AG04449 (cell line): ENCODE measurements around the gene TNFRSF11A.

Experiments
- CTCF ChIA-PET: fragments of 350-600 bp; formaldehyde crosslinking; extraction: SDS; loops from one replicate; lab custom pipeline; 2021; ENCODE audit warnings: antibody characterized with exemption; lab: Yijun Ruan, JAX
- POLR2A ChIA-PET: fragments of 400-600, 350-600 bp; formaldehyde crosslinking; extraction: SDS; loops from one replicate; lab custom pipeline; 2020; ENCODE audit warnings: antibody characterized with exemption, inconsistent platforms; lab: Yijun Ruan, JAX
- DNase-seq: peaks from one replicate; pipeline ENCODE4 v3.0.0-alpha.2; 2010; ENCODE audit warnings: low read depth, low spot score
- H3K4me3 ChIP-seq: 2 replicates; pipeline ENCODE4 v1.5.1; 2011; ENCODE audit warnings: low read depth, mild to moderate bottlenecking, control low read depth, low read length
- CTCF ChIP-seq: IDR thresholded peaks from one replicate; pipeline ENCODE4 v1.5.1; 2011; ENCODE audit warnings: mild to moderate bottlenecking, moderate library complexity, low read length, control low read depth, inconsistent platforms; ENCODE audit not compliant: insufficient read depth; ENCODE audit errors: missing control alignments

TNFRSF11A gene

GRCh38 chr18:62413206-62413605, 88.1 kb downstream of the TNFRSF11A start:
- H3K4me3 ChIP-seq = no peak overlapping the region
- no peak for DNase-seq
- ChIA-PET POLR2A (no interaction called here), CTCF (interaction anchor here (3.2 kb wide), 1 partner anchor 13 kb away, joined by 20 read pairs; no protein-coding TSS in a partner anchor)
- TF ChIP-seq CTCF = no peak

- no peak for DNase-seq
- no peak overlapping the region for H3K4me3 ChIP-seq
- ChIA-PET POLR2A (no interaction called here), CTCF (interaction anchor here (1.0 to 1.3 kb wide), 3 partner anchors 8 to 167 kb away, joined by 3 to 4 read pairs (median 3); no protein-coding TSS in a partner anchor)
- TF ChIP-seq CTCF = no peak
Observed at GRCh38 chr18:62418258-62418657, 93.1 kb downstream of the TNFRSF11A start.

- ChIA-PET POLR2A (no interaction called here), CTCF (no interaction called here)
- no peak overlapping the region for H3K4me3 ChIP-seq
Observed at GRCh38 chr18:62420151-62420512, 95.0 kb downstream of the TNFRSF11A start.

GRCh38 chr18:62420513-62421209, 95.6 kb downstream of the TNFRSF11A start:
- TF ChIP-seq CTCF = no peak
- no peak overlapping the region for H3K4me3 ChIP-seq
- CTCF ChIA-PET = interaction anchor here (0.9 to 1.8 kb wide), 3 partner anchors 15 to 98 kb away, joined by 3 to 7 read pairs (median 3); no protein-coding TSS in a partner anchor

More at GRCh38 chr18:62420151-62420512, 95.0 kb downstream of the TNFRSF11A start:
- TF ChIP-seq CTCF = no peak
- DNase-seq = no peak

GRCh38 chr18:62425465-62426190, 100.5 kb downstream of the TNFRSF11A start:
- peak overlapping the region; percentile 52 for H3K4me3 ChIP-seq
- CTCF ChIA-PET = interaction anchor here (0.6 to 2.4 kb wide), 36 partner anchors 8 to 915 kb away, joined by 3 to 33 read pairs (median 5); partner anchors contain the start of genes PHLPP1 and ZCCHC2
- DNase-seq = peak; percentile 88
- POLR2A ChIA-PET = interaction anchor here (1.0 kb wide), 1 partner anchor 152 kb away, joined by 3 read pairs; no protein-coding TSS in a partner anchor
- TF ChIP-seq CTCF = peak; percentile 74

More at GRCh38 chr18:62420513-62421209, 95.6 kb downstream of the TNFRSF11A start:
- DNase-seq = no peak
- POLR2A ChIA-PET = no interaction called here

GRCh38 chr18:62426191-62426488, 101.0 kb downstream of the TNFRSF11A start:
- no peak overlapping the region for H3K4me3 ChIP-seq
- ChIA-PET POLR2A (interaction anchor here (1.0 kb wide), 1 partner anchor 152 kb away, joined by 3 read pairs; no protein-coding TSS in a partner anchor), CTCF (interaction anchor here (0.8 to 2.4 kb wide), 32 partner anchors 8 to 914 kb away, joined by 3 to 33 read pairs (median 5); partner anchors contain the start of genes PHLPP1 and ZCCHC2)
- no peak for TF ChIP-seq CTCF
- DNase-seq = no peak
